Natural killer cell (primary cell): ENCODE measurements around the gene DIAPH2. TPM values are rescaled to one million over a fixed set of nuclear protein-coding genes. Genes with fewer than 3 reads are reported as not detected.

Source experiments
- ATAC-seq, 3 donors: fragments of 150-1000 bp in 2 of 3; fragments of 200-7000 bp in 1 of 3; cut with Tn5 transposase; 1 replicate in 1 of 3; 2 replicates in 2 of 3; pipeline ENCODE4 v1.10.0; 2021; ENCODE audit warnings: mild to moderate bottlenecking in 2 of 3, moderate library complexity in 2 of 3
- DNase-seq, 2 donors: peaks; one replicate each; pipeline versions ENCODE4 v3.0.0 to v3.0.0-alpha.2; 2013 to 2021; ENCODE audit warnings: mixed read lengths in 1 of 2
- H3K27ac ChIP-seq: one replicate; pipeline ENCODE4 v1.5.1; 2013; ENCODE audit warnings: mild to moderate bottlenecking, low read length
- H3K27me3 ChIP-seq: one replicate; pipeline ENCODE4 v1.6.1; 2013; ENCODE audit warnings: low read length; ENCODE audit not compliant: control insufficient read depth, insufficient read depth
- H3K36me3 ChIP-seq: one replicate; pipeline ENCODE4 v1.6.1; 2013; ENCODE audit warnings: low read length; ENCODE audit not compliant: control insufficient read depth, insufficient read depth
- H3K4me1 ChIP-seq: one replicate; pipeline ENCODE4 v1.6.1; 2013; ENCODE audit warnings: low read length; ENCODE audit not compliant: control insufficient read depth, insufficient read depth
- H3K4me3 ChIP-seq: one replicate; pipeline ENCODE4 v1.5.1; 2013; ENCODE audit warnings: low read length
- H3K9me3 ChIP-seq: one replicate; pipeline ENCODE4 v1.6.1; 2013; ENCODE audit warnings: low read length; ENCODE audit not compliant: control insufficient read depth, insufficient read depth
- H3K27ac Mint-ChIP-seq, 2 donors: one replicate each; pipeline ENCODE4 v1.8.0; 2022; ENCODE audit warnings: mild to moderate bottlenecking in 2 of 2, mixed read lengths in 2 of 2, moderate library complexity in 1 of 2
- H3K27me3 Mint-ChIP-seq, 2 donors: one replicate each; pipeline ENCODE4 v1.8.0; 2022; ENCODE audit warnings: low read depth in 2 of 2, mixed read lengths in 2 of 2
- H3K36me3 Mint-ChIP-seq: one replicate; pipeline ENCODE4 v1.8.0; 2022; ENCODE audit warnings: mixed read lengths
- H3K4me1 Mint-ChIP-seq, 2 donors: one replicate each; pipeline ENCODE4 v1.8.0; 2022; ENCODE audit warnings: mixed read lengths in 2 of 2
- H3K4me3 Mint-ChIP-seq: one replicate; pipeline ENCODE4 v1.8.0; 2022; ENCODE audit warnings: mild to moderate bottlenecking, moderate library complexity, mixed read lengths
- H3K9me3 Mint-ChIP-seq, 2 donors: one replicate each; pipeline ENCODE4 v1.8.0; 2022; ENCODE audit warnings: mixed read lengths in 2 of 2
- WGBS: methylation state at CpG from one replicate; pipeline ENCODE4 v1.1.7; 2013; ENCODE audit warnings: missing lambda C conversion rate; ENCODE audit not compliant: insufficient coverage; 5-methylcytosine and 5-hydroxymethylcytosine counted together
- intact Hi-C: fragments of 100-400 bp; cut with micrococcal nuclease; formaldehyde crosslinking; loops from one replicate; pipeline ENCODE4 v1.14.2; 2022
- total RNA-seq, 4 donors: library from RNA; stranded (reverse); fragments of 120-200 nt in 1 of 4; gene quantifications; one replicate each; pipeline versions ENCODE4 v1.2.3 to v1.2.4, GENCODE V29; 2013 to 2022
- TF ChIP-seq, protein P1 (sequence below): fragments of 200-600 bp; IDR thresholded peaks from one replicate; pipeline ENCODE4 v1.8.0; 2022; ENCODE audit warnings: antibody characterized with exemption

Gene DIAPH2
- total RNA-seq, 3 donors from 2014 or later (not counting 1 experiment from before 2014, with no cell fraction given) = 17.0 to 18.2 (median 17.0) TPM

DNA sequence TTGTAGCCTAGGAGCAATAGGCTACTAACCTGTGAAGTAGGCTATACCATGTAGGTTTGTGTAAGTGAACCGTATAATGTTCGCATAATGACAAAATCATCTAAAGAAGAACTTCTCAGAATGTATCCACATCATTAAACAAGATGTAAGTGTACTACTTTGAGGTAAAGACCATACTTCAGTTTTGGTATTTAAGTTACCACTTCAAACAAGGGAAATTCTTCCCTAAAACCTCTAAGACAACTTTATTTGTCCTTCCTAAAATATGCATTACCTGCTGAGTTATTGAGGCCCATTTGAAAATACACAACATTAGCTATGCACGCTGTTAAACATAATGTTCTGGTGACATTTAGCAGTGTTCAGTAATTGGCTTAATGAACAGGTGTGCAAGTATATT is 381.7 kb downstream of the DIAPH2 start:
- no peak for DNase-seq
- intact Hi-C loops = no loop called here
- no peak for ATAC-seq
- Mint-ChIP-seq H3K36me3 (no peaks in the 10 kb centered on the region), H3K27me3 (no peaks in the 10 kb centered on the region), H3K4me1 (no peaks in the 10 kb centered on the region), H3K27ac (no peak overlapping the region), H3K4me3 (no peak overlapping the region), H3K9me3 (no peaks in the 10 kb centered on the region)
- TF ChIP-seq, protein P1, sequence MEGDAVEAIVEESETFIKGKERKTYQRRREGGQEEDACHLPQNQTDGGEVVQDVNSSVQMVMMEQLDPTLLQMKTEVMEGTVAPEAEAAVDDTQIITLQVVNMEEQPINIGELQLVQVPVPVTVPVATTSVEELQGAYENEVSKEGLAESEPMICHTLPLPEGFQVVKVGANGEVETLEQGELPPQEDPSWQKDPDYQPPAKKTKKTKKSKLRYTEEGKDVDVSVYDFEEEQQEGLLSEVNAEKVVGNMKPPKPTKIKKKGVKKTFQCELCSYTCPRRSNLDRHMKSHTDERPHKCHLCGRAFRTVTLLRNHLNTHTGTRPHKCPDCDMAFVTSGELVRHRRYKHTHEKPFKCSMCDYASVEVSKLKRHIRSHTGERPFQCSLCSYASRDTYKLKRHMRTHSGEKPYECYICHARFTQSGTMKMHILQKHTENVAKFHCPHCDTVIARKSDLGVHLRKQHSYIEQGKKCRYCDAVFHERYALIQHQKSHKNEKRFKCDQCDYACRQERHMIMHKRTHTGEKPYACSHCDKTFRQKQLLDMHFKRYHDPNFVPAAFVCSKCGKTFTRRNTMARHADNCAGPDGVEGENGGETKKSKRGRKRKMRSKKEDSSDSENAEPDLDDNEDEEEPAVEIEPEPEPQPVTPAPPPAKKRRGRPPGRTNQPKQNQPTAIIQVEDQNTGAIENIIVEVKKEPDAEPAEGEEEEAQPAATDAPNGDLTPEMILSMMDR = no peak
- Histone ChIP-seq H3K27ac (no peak overlapping the region), H3K9me3 (no peaks in the 10 kb centered on the region), H3K4me3 (no peak overlapping the region), H3K4me1 (no peaks in the 10 kb centered on the region), H3K36me3 (no peaks in the 10 kb centered on the region), H3K27me3 (no peaks in the 10 kb centered on the region)
- no CpG with 5 or more reads among the region's 3 CpGs for WGBS

DNA sequence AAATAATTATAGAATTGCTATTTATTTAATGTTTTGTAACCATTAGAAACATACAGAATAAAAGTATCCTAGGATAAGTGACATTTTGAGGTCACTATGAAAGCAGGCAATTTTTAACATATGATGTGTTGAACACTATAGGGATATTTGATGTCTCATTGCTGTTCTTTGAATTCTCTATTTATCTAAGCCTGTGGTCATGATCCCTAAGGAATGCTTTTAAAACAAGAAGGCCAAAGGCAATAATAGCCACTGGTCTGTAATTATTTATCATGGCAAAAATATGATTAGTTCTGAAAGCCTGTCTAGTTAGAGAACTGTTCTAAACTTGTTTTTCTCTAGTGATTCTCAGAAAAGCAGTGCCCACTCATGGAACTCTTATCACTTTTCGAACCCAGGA is 385.7 kb downstream of the DIAPH2 start:
- no peaks in the 10 kb centered on the region for H3K27me3 ChIP-seq
- DNase-seq = no peak
- intact Hi-C loops = no loop called here
- no peaks in the 10 kb centered on the region for H3K36me3 ChIP-seq
- no peaks in the 10 kb centered on the region for H3K36me3 Mint-ChIP-seq
- TF ChIP-seq, protein P1 = no peak
- no peaks in the 10 kb centered on the region for H3K9me3 ChIP-seq
- H3K27ac ChIP-seq = no peak overlapping the region
- H3K27me3 Mint-ChIP-seq = no peaks in the 10 kb centered on the region
- H3K4me1 Mint-ChIP-seq = no peaks in the 10 kb centered on the region
- H3K4me3 ChIP-seq = no peak overlapping the region
- no peaks in the 10 kb centered on the region for H3K9me3 Mint-ChIP-seq
- no peak for ATAC-seq
- no CpG with 5 or more reads among the region's 1 CpG for WGBS
- H3K4me3 Mint-ChIP-seq = no peak overlapping the region
- no peaks in the 10 kb centered on the region for H3K4me1 ChIP-seq
- no peak overlapping the region for H3K27ac Mint-ChIP-seq

DNA sequence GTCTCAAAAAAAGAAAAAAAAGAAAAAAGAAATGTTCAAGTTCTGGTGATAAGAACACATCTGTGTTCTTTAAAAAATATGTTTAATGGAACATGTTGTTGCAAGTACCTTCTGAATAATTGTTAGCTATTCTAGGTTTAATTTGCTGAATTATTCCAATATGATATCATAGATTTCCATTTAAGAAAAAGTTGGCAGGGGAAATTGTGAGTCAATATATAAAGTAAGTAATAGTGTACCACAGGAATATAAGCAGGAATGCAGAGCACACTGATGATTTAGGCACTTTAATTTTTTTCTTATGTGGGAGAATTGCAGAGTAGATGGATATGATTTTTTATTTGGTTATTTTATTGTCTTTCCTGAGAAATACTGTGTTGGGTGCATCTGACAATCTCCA is 389.8 kb downstream of the DIAPH2 start:
- intact Hi-C loops = no loop called here
- Mint-ChIP-seq H3K27ac (no peak overlapping the region), H3K4me1 (no peaks in the 10 kb centered on the region), H3K4me3 (no peak overlapping the region), H3K36me3 (no peaks in the 10 kb centered on the region), H3K9me3 (no peaks in the 10 kb centered on the region), H3K27me3 (no peaks in the 10 kb centered on the region)
- ATAC-seq (no peak), DNase-seq (no peak)
- Histone ChIP-seq H3K36me3 (no peaks in the 10 kb centered on the region), H3K27me3 (no peaks in the 10 kb centered on the region), H3K4me3 (no peak overlapping the region), H3K4me1 (no peaks in the 10 kb centered on the region), H3K9me3 (no peaks in the 10 kb centered on the region), H3K27ac (no peak overlapping the region)
- TF ChIP-seq, protein P1 = no peak

DNA sequence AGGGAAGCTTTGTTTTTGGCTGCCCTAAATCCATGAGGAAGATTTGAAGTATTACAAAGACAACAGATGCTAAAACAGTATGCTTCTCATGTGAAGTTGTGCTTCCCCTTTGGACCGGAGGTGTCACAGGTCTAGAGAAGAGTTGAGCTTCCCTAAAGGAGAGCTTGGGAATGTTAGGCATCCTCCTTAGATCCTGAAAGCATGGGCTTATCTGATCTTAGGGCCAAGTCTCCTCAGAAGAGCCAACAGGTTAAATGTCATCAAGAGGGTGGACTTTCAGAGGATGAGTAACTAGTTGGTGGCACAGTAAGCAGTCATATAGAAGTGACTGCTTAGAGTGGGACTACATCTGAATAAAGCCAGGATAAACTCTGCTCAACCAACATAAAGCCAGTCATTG is 404.5 kb downstream of the DIAPH2 start:
- ATAC-seq (no peak), DNase-seq (no peak)
- Histone ChIP-seq H3K36me3 (no peaks in the 10 kb centered on the region), H3K9me3 (no peaks in the 10 kb centered on the region), H3K4me3 (no peak overlapping the region), H3K27ac (no peak overlapping the region), H3K4me1 (no peaks in the 10 kb centered on the region), H3K27me3 (no peaks in the 10 kb centered on the region)
- intact Hi-C loops = no loop called here
- Mint-ChIP-seq H3K36me3 (no peaks in the 10 kb centered on the region), H3K27ac (no peak overlapping the region), H3K27me3 (no peaks in the 10 kb centered on the region), H3K9me3 (no peaks in the 10 kb centered on the region), H3K4me3 (no peak overlapping the region), H3K4me1 (no peaks in the 10 kb centered on the region)
- WGBS = 100% methylated on average over 1 of the region's 1 CpG
- TF ChIP-seq, protein P1 = no peak
